ENCODE results near the gene SLC35F4. TPM values are rescaled to one million over a fixed set of nuclear protein-coding genes. Genes with fewer than 3 reads are reported as not detected.

Gene SLC35F4
- not detected in 2 replicates for total RNA-seq (2014; rRNA removed; shearing (Covaris generic); ENCODE audit: low replicate concordance)

GRCh38 chr14:57865403-57866198 is at the start of gene SLC35F4:
Gene SLC35F4, minus strand, starts transcription at chr14:57866092.
- Histone ChIP-seq H3K4me3 (no peak within 1 kb of the TSS), H3K9me3 (no peaks in the 10 kb centered on the region), H3K27me3 (peaks cover 6% of the 10 kb centered on the region), H3K36me3 (no peaks in the 10 kb centered on the region)
- DNase-seq: peak; percentile 13

- H3K36me3 ChIP-seq: no peaks in the 10 kb centered on the region
- no peak for DNase-seq
- no peaks in the 10 kb centered on the region for H3K27me3 ChIP-seq
- H3K9me3 ChIP-seq: no peaks in the 10 kb centered on the region
- H3K4me3 ChIP-seq: no peak overlapping the region
Observed at GRCh38 chr14:57909626-57910025, 43.7 kb upstream of the SLC35F4 start.

- Histone ChIP-seq H3K27me3 (no peaks in the 10 kb centered on the region), H3K4me3 (no peak overlapping the region), H3K36me3 (no peaks in the 10 kb centered on the region), H3K9me3 (no peaks in the 10 kb centered on the region)
- no peak for DNase-seq
Observed at GRCh38 chr14:57903954-57904353, 38.1 kb upstream of the SLC35F4 start.

GRCh38 chr14:57898837-57899572 is 33.1 kb upstream of the SLC35F4 start:
- Histone ChIP-seq H3K4me3 (no peak overlapping the region), H3K9me3 (no peaks in the 10 kb centered on the region), H3K36me3 (no peaks in the 10 kb centered on the region), H3K27me3 (no peaks in the 10 kb centered on the region)
- DNase-seq: no peak

GRCh38 chr14:57897144-57897748 is 31.4 kb upstream of the SLC35F4 start:
- H3K27me3 ChIP-seq: no peaks in the 10 kb centered on the region

GRCh38 chr14:57889245-57889644 is 23.4 kb upstream of the SLC35F4 start:
- Histone ChIP-seq H3K36me3 (no peaks in the 10 kb centered on the region), H3K9me3 (no peaks in the 10 kb centered on the region), H3K27me3 (no peaks in the 10 kb centered on the region), H3K4me3 (no peak overlapping the region)
- DNase-seq: peak; percentile 39

More at GRCh38 chr14:57897144-57897748, 31.4 kb upstream of the SLC35F4 start:
- DNase-seq: no peak
- no peaks in the 10 kb centered on the region for H3K36me3 ChIP-seq
- no peak overlapping the region for H3K4me3 ChIP-seq
- no peaks in the 10 kb centered on the region for H3K9me3 ChIP-seq

GRCh38 chr14:57884175-57884574 is 18.3 kb upstream of the SLC35F4 start:
- Histone ChIP-seq H3K27me3 (no peaks in the 10 kb centered on the region; the same call in 1 of the 2 replicates), H3K36me3 (no peaks in the 10 kb centered on the region), H3K4me3 (no peak overlapping the region), H3K9me3 (no peaks in the 10 kb centered on the region)
- DNase-seq: no peak

- Histone ChIP-seq H3K36me3 (no peaks in the 10 kb centered on the region), H3K4me3 (no peak overlapping the region), H3K27me3 (no peaks in the 10 kb centered on the region; the same call in 1 of the 2 replicates), H3K9me3 (no peaks in the 10 kb centered on the region)
- DNase-seq: no peak
Observed at GRCh38 chr14:57883061-57883460, 17.2 kb upstream of the SLC35F4 start.

- H3K4me3 ChIP-seq: no peak overlapping the region
- H3K9me3 ChIP-seq: no peaks in the 10 kb centered on the region
- H3K36me3 ChIP-seq: no peaks in the 10 kb centered on the region
- DNase-seq: no peak
- H3K27me3 ChIP-seq: no peaks in the 10 kb centered on the region; the same call in 1 of the 2 replicates
Observed at GRCh38 chr14:57879516-57879915, 13.6 kb upstream of the SLC35F4 start.

GRCh38 chr14:57875985-57876384 is 10.1 kb upstream of the SLC35F4 start:
- no peaks in the 10 kb centered on the region for H3K9me3 ChIP-seq
- no peak for DNase-seq
- H3K27me3 ChIP-seq: no peaks in the 10 kb centered on the region
- no peaks in the 10 kb centered on the region for H3K36me3 ChIP-seq
- no peak overlapping the region for H3K4me3 ChIP-seq

- Histone ChIP-seq H3K9me3 (no peaks in the 10 kb centered on the region), H3K27me3 (no peaks in the 10 kb centered on the region), H3K36me3 (no peaks in the 10 kb centered on the region), H3K4me3 (no peak overlapping the region)
- no peak for DNase-seq
Observed at GRCh38 chr14:57875296-57875695, 9.4 kb upstream of the SLC35F4 start.

- Histone ChIP-seq H3K36me3 (no peaks in the 10 kb centered on the region), H3K4me3 (no peak overlapping the region)
Observed at GRCh38 chr14:57871459-57872080, 5.7 kb upstream of the SLC35F4 start.

GRCh38 chr14:57870686-57871457 is 5.0 kb upstream of the SLC35F4 start:
- DNase-seq: no peak

More at GRCh38 chr14:57871459-57872080, 5.7 kb upstream of the SLC35F4 start:
- Histone ChIP-seq H3K27me3 (no peaks in the 10 kb centered on the region), H3K9me3 (no peaks in the 10 kb centered on the region)
- peak; percentile 25 for DNase-seq

GRCh38 chr14:57869617-57870016 is 3.7 kb upstream of the SLC35F4 start:
- H3K9me3 ChIP-seq: no peaks in the 10 kb centered on the region

More at GRCh38 chr14:57870686-57871457, 5.0 kb upstream of the SLC35F4 start:
- H3K36me3 ChIP-seq: no peaks in the 10 kb centered on the region
- no peaks in the 10 kb centered on the region for H3K9me3 ChIP-seq
- H3K27me3 ChIP-seq: peaks cover 4% of the 10 kb centered on the region
- H3K4me3 ChIP-seq: no peak overlapping the region

GRCh38 chr14:57866199-57866705 is 360 bp upstream of the SLC35F4 start:
- no peaks in the 10 kb centered on the region for H3K9me3 ChIP-seq
- no peak overlapping the region for H3K4me3 ChIP-seq
- no peak for DNase-seq
- peaks cover 6% of the 10 kb centered on the region for H3K27me3 ChIP-seq
- no peaks in the 10 kb centered on the region for H3K36me3 ChIP-seq

More at GRCh38 chr14:57869617-57870016, 3.7 kb upstream of the SLC35F4 start:
- DNase-seq: no peak
- Histone ChIP-seq H3K27me3 (peaks cover 6% of the 10 kb centered on the region), H3K4me3 (no peak overlapping the region), H3K36me3 (no peaks in the 10 kb centered on the region)

GRCh38 chr14:57865066-57865402 is 858 bp downstream of the SLC35F4 start:
- Histone ChIP-seq H3K36me3 (no peaks in the 10 kb centered on the region), H3K9me3 (no peaks in the 10 kb centered on the region), H3K4me3 (no peak overlapping the region), H3K27me3 (peaks cover 6% of the 10 kb centered on the region)
- DNase-seq: no peak

Measured in MG63 (cell line).